PC-9 (cell line): ENCODE results near the gene SORBS2. TPM values are rescaled to one million over a fixed set of nuclear protein-coding genes. Genes with fewer than 3 reads are reported as not detected.

Experiments
- BruUV-seq: library from RNA; stranded (reverse); fragments of 400-500 nt; replicated peaks from 2 replicates; lab custom pipeline; 2021; lab: Mats Ljungman, UMichigan
- CTCF ChIA-PET: fragments of 300-600 bp; sonication (Branson Sonifier 250); formaldehyde crosslinking; loops from one replicate; lab custom pipeline; 2022; ENCODE audit warnings: antibody characterized with exemption; lab: Charles Lee
- POLR2A ChIA-PET: fragments of 300-600 bp; sonication (Branson Sonifier 250); formaldehyde crosslinking; loops from one replicate; lab custom pipeline; 2022; ENCODE audit warnings: antibody characterized with exemption; ENCODE audit not compliant: unreplicated experiment; lab: Charles Lee
- DNase-seq, 2 experiments: peaks; one replicate each; pipeline versions ENCODE4 v3.0.0 to v3.0.0-alpha.2; 2015 to 2022; ENCODE audit warnings: mixed read lengths in 1 of 2
- H2AFZ ChIP-seq: fragments of 200-600 bp; sonication (generic); 2 replicates; pipeline ENCODE4 v1.8.1; 2017; ENCODE audit warnings: antibody characterized with exemption
- H3F3A ChIP-seq: fragments of 200-600 bp; sonication (generic); 2 replicates; pipeline ENCODE4 v1.8.1; 2017; ENCODE audit warnings: antibody characterized with exemption, mild to moderate bottlenecking, low read depth; ENCODE audit not compliant: insufficient read depth
- H3K27ac ChIP-seq: fragments of 200-600 bp; sonication (generic); 2 replicates; pipeline ENCODE4 v1.6.1; 2016; ENCODE audit warnings: mixed run types
- H3K27me3 ChIP-seq: fragments of 200-600 bp; sonication (generic); 2 replicates; pipeline ENCODE4 v1.6.1; 2016; ENCODE audit warnings: low read depth, mixed run types; ENCODE audit not compliant: insufficient read depth
- H3K36me3 ChIP-seq: fragments of 200-600 bp; sonication (generic); 2 replicates; pipeline ENCODE4 v1.6.1; 2016; ENCODE audit warnings: low read depth, mixed run types
- H3K4me1 ChIP-seq: fragments of 200-600 bp; sonication (generic); replicated peaks from 2 replicates; pipeline ENCODE4 v1.6.1; 2016; ENCODE audit warnings: mixed run types; ENCODE audit not compliant: insufficient read depth
- H3K4me2 ChIP-seq: fragments of 200-600 bp; sonication (generic); 2 replicates; pipeline ENCODE4 v1.6.1; 2017; ENCODE audit warnings: mixed run types
- H3K4me3 ChIP-seq: fragments of 200-600 bp; sonication (generic); 2 replicates; pipeline ENCODE4 v1.6.1; 2016; ENCODE audit warnings: mixed run types
- H3K79me2 ChIP-seq: fragments of 200-600 bp; sonication (generic); 2 replicates; pipeline ENCODE4 v1.6.1; 2017; ENCODE audit warnings: low read depth, mixed run types
- H3K9me2 ChIP-seq: fragments of 200-600 bp; sonication (generic); 2 replicates; pipeline ENCODE4 v1.8.1; 2017; ENCODE audit warnings: mild to moderate bottlenecking; ENCODE audit not compliant: insufficient read depth
- H3K9me3 ChIP-seq: fragments of 200-600 bp; sonication (generic); 2 replicates; pipeline ENCODE4 v1.8.1; 2016; ENCODE audit warnings: low read depth; ENCODE audit not compliant: insufficient read depth
- H4K20me1 ChIP-seq: fragments of 200-600 bp; sonication (generic); 2 replicates; pipeline ENCODE4 v1.8.1; 2017; ENCODE audit not compliant: insufficient read depth
- EZH2 ChIP-seq: fragments of 200-600 bp; sonication (generic); IDR thresholded peaks from 2 replicates; pipeline ENCODE4 v1.8.0; 2017; ENCODE audit warnings: antibody characterized with exemption, low read depth
- intact Hi-C: fragments of 100-400 bp; cut with micrococcal nuclease; formaldehyde crosslinking; loops from one replicate; pipeline ENCODE4 v1.10.0; 2022; ENCODE audit not compliant: unreplicated experiment
- total RNA-seq: library from RNA; stranded (reverse); gene quantifications from 2 replicates; pipeline ENCODE4 v1.2.3, GENCODE V29; 2021
- TF ChIP-seq, protein P1 (sequence below): fragments of 200-600 bp; sonication (generic); conservative IDR thresholded peaks from 2 replicates; pipeline ENCODE4 v1.6.1; 2017; ENCODE audit warnings: mixed run types, antibody characterized with exemption, mild to moderate bottlenecking, moderate library complexity

SORBS2 gene
- total RNA-seq, 1 experiment from 2014 or later: 16.4 TPM

DNA sequence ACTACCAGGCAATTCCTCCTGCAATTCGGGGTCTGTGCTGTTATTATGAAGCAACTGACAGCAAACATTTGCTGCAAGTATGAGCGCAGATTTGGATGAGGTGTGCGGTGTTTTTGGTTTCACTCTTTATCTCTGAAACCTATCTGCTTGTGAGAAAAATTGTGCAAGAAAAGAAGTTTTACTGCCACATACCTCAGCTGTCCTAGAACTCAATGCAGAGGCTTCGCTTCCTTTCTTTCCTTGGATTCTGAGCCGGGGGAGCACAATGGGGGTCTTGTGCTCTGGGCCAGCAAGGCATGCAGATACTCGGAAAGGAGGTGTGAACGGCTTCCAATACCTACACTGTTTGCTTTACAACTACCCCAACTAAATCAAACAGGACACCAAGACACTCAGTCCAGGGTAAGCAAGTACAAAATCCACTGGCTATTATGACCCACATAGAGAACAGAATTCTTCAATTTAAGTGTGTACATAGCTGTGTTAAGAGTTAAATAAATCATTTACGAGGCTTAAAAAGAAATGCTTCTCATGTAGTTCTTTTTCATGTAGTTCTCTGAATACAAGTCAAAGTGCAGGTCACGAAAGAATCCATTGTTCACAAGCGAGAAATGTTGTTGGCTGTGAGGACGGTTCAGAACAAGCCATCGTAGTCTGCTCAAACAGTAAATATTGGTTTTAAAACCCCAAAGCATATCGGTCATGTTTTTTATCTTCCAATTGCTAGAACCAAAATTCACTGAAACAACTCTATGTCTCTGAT is 1.1 kb downstream of the SORBS2 start:
- intact Hi-C loops: no loop called here
- Histone ChIP-seq H3K27ac (peak overlapping the region; percentile 57), H3K27me3 (no peaks in the 10 kb centered on the region), H3K36me3 (no peaks in the 10 kb centered on the region), H3K4me1 (peaks cover 5% of the 10 kb centered on the region; the same call in 1 of the 2 replicates), H4K20me1 (no peaks in the 10 kb centered on the region), H3K9me3 (no peaks in the 10 kb centered on the region), H3K9me2 (no peaks in the 10 kb centered on the region), H3K79me2 (no peaks in the 10 kb centered on the region), H3K4me3 (peak overlapping the region; percentile 55), H3F3A (no peaks in the 10 kb centered on the region), H2AFZ (peak overlapping the region; percentile 75), H3K4me2 (peak overlapping the region; percentile 73)
- ChIA-PET POLR2A (no interaction called here), CTCF (no interaction called here)
- TF ChIP-seq, protein P1, sequence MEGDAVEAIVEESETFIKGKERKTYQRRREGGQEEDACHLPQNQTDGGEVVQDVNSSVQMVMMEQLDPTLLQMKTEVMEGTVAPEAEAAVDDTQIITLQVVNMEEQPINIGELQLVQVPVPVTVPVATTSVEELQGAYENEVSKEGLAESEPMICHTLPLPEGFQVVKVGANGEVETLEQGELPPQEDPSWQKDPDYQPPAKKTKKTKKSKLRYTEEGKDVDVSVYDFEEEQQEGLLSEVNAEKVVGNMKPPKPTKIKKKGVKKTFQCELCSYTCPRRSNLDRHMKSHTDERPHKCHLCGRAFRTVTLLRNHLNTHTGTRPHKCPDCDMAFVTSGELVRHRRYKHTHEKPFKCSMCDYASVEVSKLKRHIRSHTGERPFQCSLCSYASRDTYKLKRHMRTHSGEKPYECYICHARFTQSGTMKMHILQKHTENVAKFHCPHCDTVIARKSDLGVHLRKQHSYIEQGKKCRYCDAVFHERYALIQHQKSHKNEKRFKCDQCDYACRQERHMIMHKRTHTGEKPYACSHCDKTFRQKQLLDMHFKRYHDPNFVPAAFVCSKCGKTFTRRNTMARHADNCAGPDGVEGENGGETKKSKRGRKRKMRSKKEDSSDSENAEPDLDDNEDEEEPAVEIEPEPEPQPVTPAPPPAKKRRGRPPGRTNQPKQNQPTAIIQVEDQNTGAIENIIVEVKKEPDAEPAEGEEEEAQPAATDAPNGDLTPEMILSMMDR: no peak
- no peak for TF ChIP-seq EZH2
- peak in 1 of 2 experiments; percentile 66 for DNase-seq
- TSS peak; percentile 55 for BruUV-seq

DNA sequence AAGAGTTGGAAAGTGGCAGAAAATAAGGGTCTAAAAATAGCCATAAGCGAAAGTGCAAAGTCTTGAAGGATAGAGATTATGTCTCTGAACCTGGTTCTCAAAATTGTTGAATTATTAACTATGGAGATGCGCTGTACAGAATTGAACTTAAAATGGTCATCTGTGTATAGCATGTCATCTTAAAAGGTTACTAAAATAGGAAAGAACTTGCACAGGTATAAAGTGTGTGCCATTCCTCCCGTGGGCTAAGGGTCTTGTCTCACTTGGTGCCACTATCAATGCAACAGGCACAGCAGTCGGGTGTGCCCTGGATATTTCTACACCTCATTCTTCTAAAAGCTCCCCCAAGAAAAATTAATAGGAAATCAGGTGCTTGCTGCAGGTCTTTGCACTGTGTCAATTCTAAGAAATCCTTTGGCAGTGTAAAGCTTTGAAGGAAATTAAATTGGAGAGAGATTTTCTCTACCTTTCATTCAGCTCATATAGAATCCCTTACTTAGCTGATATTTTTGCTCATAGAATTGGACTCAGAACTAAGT is 2.4 kb downstream of the SORBS2 start:
- CTCF ChIA-PET: no interaction called here

DNA sequence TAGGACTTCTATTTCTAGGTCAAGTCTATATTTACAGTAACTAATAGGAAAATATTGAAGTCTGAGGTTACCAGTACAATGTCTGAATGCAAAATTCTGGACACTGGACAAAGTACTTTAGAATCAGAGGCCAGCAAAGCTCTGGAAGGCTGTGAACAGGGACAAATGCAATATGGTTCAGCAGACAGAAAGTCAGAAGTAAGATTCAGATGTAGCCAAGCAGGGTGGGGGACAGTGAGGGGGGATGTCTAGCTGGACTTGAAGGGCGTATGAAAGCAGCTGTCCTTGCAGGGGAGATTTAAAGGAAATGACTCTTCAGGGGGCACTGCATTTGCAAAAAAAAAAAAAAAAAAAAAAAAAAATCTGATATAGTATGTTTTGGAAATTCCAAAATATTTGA is 2.9 kb downstream of the SORBS2 start:
- POLR2A ChIA-PET: no interaction called here
- Histone ChIP-seq H3F3A (no peaks in the 10 kb centered on the region), H3K9me3 (no peaks in the 10 kb centered on the region), H3K27me3 (no peaks in the 10 kb centered on the region), H3K4me3 (no peak overlapping the region), H3K4me1 (peaks cover 5% of the 10 kb centered on the region; the same call in 1 of the 2 replicates), H3K79me2 (no peaks in the 10 kb centered on the region), H3K36me3 (no peaks in the 10 kb centered on the region), H3K9me2 (no peaks in the 10 kb centered on the region), H2AFZ (no peak overlapping the region), H3K4me2 (no peak overlapping the region), H4K20me1 (no peaks in the 10 kb centered on the region), H3K27ac (no peak overlapping the region)
- BruUV-seq: no TSS peak
- no peak for TF ChIP-seq EZH2
- TF ChIP-seq, protein P1: no peak
- intact Hi-C loops: no loop called here
- DNase-seq: no peak
- CTCF ChIA-PET: no interaction called here

More for the DNA sequence above, 2.4 kb downstream of the SORBS2 start:
- Histone ChIP-seq H2AFZ (no peak overlapping the region), H3F3A (no peaks in the 10 kb centered on the region), H3K4me2 (peak overlapping the region; percentile 73; the same call in 1 of the 2 replicates), H3K4me1 (peaks cover 5% of the 10 kb centered on the region; the same call in 1 of the 2 replicates), H3K27me3 (no peaks in the 10 kb centered on the region), H3K27ac (no peak overlapping the region), H3K9me3 (no peaks in the 10 kb centered on the region), H3K9me2 (no peaks in the 10 kb centered on the region), H3K4me3 (no peak overlapping the region; the same call in 1 of the 2 replicates), H3K36me3 (no peaks in the 10 kb centered on the region), H3K79me2 (no peaks in the 10 kb centered on the region), H4K20me1 (no peaks in the 10 kb centered on the region)
- intact Hi-C loops: no loop called here
- BruUV-seq: no TSS peak
- POLR2A ChIA-PET: no interaction called here
- TF ChIP-seq, protein P1: no peak
- TF ChIP-seq EZH2: no peak
- no peak for DNase-seq
